HG02763 (cell line): ENCODE data around the gene DEPDC1B.
"Not testable (repeated sequence)": the region's sequence is repeated elsewhere in the genome, so short reads cannot be mapped to it uniquely, and the experiment has no call there.

ENCODE experiments used
- ATAC-seq: cut with Tn5 transposase; IDR thresholded peaks from one replicate; pipeline ENCODE4 v1.9.1; 2021; ENCODE audit warnings: mild to moderate bottlenecking, moderate library complexity; ENCODE audit not compliant: unreplicated experiment

Gene DEPDC1B

GRCh38 chr5:60699609-60700415 is at the start of gene DEPDC1B:
Gene DEPDC1B (minus strand): TSS chr5:60700166. CDS start chr5:60700093, 73 bp downstream.
- ATAC-seq = peak; percentile 93

DNA sequence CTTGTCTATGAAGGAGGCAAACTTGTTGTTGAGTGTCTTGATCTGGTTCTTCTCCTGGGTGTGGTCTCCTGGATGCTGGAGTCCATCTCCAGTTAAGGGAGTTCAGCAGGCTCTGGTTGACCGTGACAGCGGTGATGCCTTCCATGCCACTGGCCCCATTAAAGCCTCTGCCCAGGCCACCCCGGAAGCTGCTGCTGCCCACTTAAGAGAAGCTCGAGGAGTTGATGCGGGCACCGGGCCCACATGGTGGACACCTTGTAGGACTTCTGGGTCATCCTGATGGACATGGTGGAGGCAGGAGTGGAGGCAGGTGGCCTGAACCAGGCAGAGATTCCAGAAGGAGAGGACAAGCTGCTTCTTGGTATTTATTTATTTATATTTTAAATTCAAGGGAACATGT is 44.7 kb upstream of the DEPDC1B start:
- ATAC-seq = no peak

DNA sequence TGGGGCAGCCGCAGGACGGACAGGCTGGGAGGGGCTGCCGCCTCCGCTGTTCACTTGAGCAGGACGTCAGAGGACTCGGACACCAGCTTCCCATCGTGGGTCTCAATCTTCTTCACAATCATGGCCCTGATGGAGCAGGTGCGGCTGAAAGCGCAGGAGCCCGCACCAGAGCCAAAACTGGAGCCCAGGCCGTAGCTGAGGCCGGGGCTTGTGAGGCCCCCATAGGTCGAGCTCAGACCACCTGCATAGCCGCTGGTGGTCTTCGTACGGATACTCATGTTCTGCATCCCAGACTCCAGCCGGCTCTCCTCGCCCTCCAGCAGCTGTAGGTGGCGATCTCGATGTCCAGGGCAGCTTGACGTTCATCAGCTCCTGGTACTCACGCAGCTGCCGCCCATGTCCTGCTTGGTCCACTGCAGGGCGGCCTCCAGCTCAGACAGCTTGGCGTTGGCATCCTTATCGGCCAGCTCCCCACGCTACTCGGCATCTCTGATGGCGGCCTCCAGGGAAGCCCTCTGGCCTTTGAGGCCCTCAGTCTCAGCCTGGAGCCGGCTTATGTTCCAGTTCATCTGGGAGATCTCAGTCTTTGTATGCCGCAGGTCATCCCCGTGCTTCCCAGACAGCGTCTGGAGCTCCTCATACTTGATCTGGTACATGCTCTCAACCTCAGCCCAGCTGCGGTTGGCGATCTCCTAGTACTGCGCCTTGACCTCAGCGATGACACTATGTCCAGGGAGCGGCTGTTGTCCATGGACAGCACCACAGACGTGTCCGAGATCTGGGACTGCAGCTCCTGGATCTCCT is 43.7 kb upstream of the DEPDC1B start:
- no peak for ATAC-seq

GRCh38 chr5:60740322-60740721 is 40.4 kb upstream of the DEPDC1B start:
- no peak for ATAC-seq

- no peak for ATAC-seq
These were observed 39.0 kb upstream of the DEPDC1B start for GRCh38 chr5:60738933-60739332.

GRCh38 chr5:60738461-60738860 is 38.5 kb upstream of the DEPDC1B start:
- no peak for ATAC-seq

DNA sequence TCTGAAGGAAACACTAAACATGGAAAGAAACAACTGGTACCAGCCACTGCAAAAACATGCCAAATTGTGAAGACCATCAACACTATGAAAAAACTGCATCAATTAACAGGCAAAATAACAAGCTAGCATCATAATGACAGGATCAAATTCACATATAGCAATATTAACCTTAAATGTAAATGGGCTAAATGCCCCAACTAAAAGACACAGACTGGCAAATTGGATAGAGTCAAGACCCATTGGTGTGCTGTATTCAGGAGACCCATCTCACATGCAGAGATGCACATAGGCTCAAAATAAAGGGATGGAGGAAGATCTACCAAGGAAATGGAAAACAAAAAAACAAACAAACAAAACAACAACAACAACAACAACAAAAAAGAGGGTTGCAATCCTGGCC is 30.9 kb upstream of the DEPDC1B start:
- ATAC-seq = not testable (repeated sequence)

- no peak for ATAC-seq
These were observed 27.2 kb upstream of the DEPDC1B start for GRCh38 chr5:60727033-60727679.

DNA sequence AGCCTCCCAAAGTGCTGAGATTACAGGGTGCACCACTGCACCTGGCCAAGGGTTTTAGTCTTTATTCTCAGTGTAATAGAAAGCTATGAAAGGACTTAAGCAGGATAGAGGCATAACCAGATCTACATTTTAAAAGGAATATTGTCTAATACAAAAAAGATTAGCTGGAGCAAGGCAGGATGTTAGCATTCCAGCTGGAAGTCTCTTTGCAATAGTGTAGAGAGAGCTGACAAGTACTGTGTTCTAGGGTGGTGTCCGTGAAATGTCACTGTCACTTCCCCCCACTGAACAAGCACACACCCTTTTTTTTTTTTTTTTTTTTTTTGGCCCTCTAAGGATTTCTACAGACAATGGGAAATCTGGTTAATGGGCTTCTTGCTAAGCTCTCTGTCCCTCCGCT is 24.2 kb upstream of the DEPDC1B start:
- no peak for ATAC-seq

- ATAC-seq = no peak
These were observed 22.4 kb upstream of the DEPDC1B start for GRCh38 chr5:60722416-60722815.

- no peak for ATAC-seq
These were observed 19.4 kb upstream of the DEPDC1B start for GRCh38 chr5:60719329-60719728.

GRCh38 chr5:60718166-60718892 is 18.4 kb upstream of the DEPDC1B start:
- ATAC-seq = no peak

DNA sequence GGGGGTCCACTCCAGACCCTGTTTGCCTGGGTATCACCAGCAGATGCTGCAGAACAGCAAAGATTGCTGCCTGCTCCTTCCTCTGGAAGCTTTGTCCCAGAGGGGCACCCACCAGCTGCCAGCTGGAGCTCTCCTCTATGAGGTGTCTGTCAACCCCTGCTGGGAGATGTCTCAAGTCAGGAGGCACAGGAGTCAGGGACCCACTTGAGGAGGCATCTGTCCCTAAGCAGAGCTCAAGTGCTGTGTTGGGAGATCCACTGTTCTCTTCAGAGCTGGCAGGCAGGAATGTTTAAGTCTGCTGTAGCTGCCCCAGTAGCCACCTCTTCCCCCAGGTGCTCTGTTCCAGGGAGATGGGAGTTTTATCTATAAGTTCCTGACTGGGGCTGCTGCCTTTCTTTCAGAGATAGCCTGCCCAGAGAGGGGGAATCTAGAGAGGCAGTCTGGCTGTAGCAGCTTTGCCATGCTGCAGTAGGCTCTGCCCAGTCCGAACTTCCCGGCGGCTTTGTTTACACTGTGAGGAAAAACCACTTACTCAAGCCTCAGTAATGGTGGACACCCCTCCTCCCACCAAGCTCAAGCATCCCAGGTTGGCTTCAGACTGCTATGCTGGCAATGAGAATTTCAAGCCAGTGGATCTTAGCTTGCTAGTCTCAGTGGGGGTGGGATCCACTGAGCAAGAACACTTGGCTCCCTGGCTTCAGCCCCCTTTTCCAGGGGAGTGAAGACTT is 15.4 kb upstream of the DEPDC1B start:
- not testable (repeated sequence) for ATAC-seq

DNA sequence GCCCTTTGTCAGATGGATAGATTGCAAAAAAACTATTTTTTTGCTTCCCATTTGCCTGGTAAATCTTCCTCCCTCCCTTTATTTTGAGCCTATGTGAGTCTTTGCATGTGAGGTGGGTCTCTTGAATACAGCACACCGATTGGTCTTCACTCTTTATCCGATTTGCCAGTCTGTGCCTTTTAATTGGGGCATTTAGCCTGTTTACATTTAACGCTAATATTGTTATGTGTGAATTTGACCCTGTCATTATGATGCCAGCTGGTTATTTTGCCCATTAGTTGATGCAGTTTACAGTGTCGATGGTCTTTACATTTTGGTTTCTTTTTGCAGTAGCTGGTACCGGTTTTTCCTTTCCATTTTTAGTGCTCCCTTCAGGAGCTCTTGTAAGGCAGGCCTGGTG is 13.0 kb upstream of the DEPDC1B start:
- no peak for ATAC-seq

GRCh38 chr5:60711892-60712291 is 11.9 kb upstream of the DEPDC1B start:
- not testable (repeated sequence) for ATAC-seq

GRCh38 chr5:60710362-60710761 is 10.4 kb upstream of the DEPDC1B start:
- ATAC-seq = no peak

- no peak for ATAC-seq
These were observed 5.2 kb upstream of the DEPDC1B start for GRCh38 chr5:60705144-60705543.

- no peak for ATAC-seq
These were observed 4.0 kb upstream of the DEPDC1B start for GRCh38 chr5:60703944-60704343.

DNA sequence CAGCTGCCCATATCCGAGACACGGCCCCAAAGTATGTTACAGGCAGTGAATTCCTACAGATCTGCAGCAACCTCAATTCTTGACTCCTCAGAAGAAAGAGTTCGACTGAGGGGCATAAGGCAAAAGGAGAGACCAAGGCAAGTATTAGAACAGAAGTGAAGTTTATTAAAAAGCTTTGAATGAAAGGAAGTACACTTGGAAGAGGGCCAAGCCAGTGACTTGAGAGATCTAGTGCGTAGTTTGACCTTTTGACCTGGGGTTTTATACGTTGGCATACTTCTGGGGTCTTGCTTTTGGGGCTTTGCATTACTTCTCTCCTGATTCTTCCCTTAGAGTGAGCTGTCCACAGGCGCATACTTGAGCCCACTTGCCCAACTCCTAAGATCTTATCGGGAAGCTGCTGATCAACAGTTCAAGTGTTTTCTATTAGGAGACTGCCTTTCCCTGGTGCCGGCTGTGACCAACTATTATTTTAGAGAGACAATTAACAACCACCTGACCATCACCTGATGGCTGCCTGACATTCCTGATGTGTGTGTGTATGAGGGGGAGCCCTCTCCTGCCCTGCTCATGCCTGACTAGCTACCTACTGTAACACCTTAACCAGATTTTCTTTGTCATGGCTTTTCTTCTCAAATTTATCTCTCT is 1.5 kb upstream of the DEPDC1B start:
- ATAC-seq = no peak

- peak; percentile 21 for ATAC-seq
These were observed 421 bp upstream of the DEPDC1B start for GRCh38 chr5:60700416-60700757.
